AG04449 (cell line): ENCODE data around the gene PDE6C.

Experiments
- CTCF ChIA-PET: fragments of 350-600 bp; formaldehyde crosslinking; extraction: SDS; loops from one replicate; lab custom pipeline; 2021; ENCODE audit warnings: antibody characterized with exemption; lab: Yijun Ruan, JAX
- POLR2A ChIA-PET: fragments of 400-600, 350-600 bp; formaldehyde crosslinking; extraction: SDS; loops from one replicate; lab custom pipeline; 2020; ENCODE audit warnings: antibody characterized with exemption, inconsistent platforms; lab: Yijun Ruan, JAX
- DNase-seq: peaks from one replicate; pipeline ENCODE4 v3.0.0-alpha.2; 2010; ENCODE audit warnings: low read depth, low spot score
- H3K4me3 ChIP-seq: 2 replicates; pipeline ENCODE4 v1.5.1; 2011; ENCODE audit warnings: low read depth, mild to moderate bottlenecking, control low read depth, low read length
- CTCF ChIP-seq: IDR thresholded peaks from one replicate; pipeline ENCODE4 v1.5.1; 2011; ENCODE audit warnings: mild to moderate bottlenecking, moderate library complexity, low read length, control low read depth, inconsistent platforms; ENCODE audit not compliant: insufficient read depth; ENCODE audit errors: missing control alignments

PDE6C gene

GRCh38 chr10:93612311-93612710 is at the start of gene PDE6C:
Gene PDE6C (plus strand): TSS chr10:93612537. CDS start chr10:93612726, 189 bp downstream.
- DNase-seq = no peak
- CTCF ChIA-PET = no interaction called here
- POLR2A ChIA-PET = no interaction called here
- no peak within 1 kb of the TSS for H3K4me3 ChIP-seq
- TF ChIP-seq CTCF = no peak

- TF ChIP-seq CTCF = no peak
- DNase-seq = no peak
- H3K4me3 ChIP-seq = no peak overlapping the region
- ChIA-PET POLR2A (no interaction called here), CTCF (no interaction called here)
These were observed 46.9 kb upstream of the PDE6C start for GRCh38 chr10:93565446-93565845.

GRCh38 chr10:93566435-93567276 is 45.7 kb upstream of the PDE6C start, which contains the start of gene FFAR4:
Gene FFAR4 (plus strand): TSS chr10:93566665. CDS start chr10:93566721, 56 bp downstream.
- ChIA-PET POLR2A (no interaction called here), CTCF (interaction anchor here (2.1 kb wide), 1 partner anchor 12 kb away, joined by 11 read pairs; no protein-coding TSS in a partner anchor)
- no peak for DNase-seq
- no peak for TF ChIP-seq CTCF
- no peak within 1 kb of the TSS for H3K4me3 ChIP-seq

GRCh38 chr10:93567277-93568104 is 44.8 kb upstream of the PDE6C start:
- no peak for DNase-seq
- ChIA-PET CTCF (interaction anchor here (1.0 to 2.1 kb wide), 2 partner anchors 13 to 25 kb away, joined by 5 to 11 read pairs; no protein-coding TSS in a partner anchor), POLR2A (no interaction called here)
- no peak for TF ChIP-seq CTCF
- no peak overlapping the region for H3K4me3 ChIP-seq

GRCh38 chr10:93568105-93568390 is 44.3 kb upstream of the PDE6C start:
- POLR2A ChIA-PET = no interaction called here
- H3K4me3 ChIP-seq = no peak overlapping the region
- no peak for TF ChIP-seq CTCF
- CTCF ChIA-PET = interaction anchor here (1.0 to 2.1 kb wide), 2 partner anchors 14 to 25 kb away, joined by 5 to 11 read pairs; no protein-coding TSS in a partner anchor
- no peak for DNase-seq

- ChIA-PET POLR2A (no interaction called here), CTCF (no interaction called here)
- no peak for TF ChIP-seq CTCF
- no peak for DNase-seq
- no peak overlapping the region for H3K4me3 ChIP-seq
These were observed 42.0 kb upstream of the PDE6C start for GRCh38 chr10:93570383-93570782.
